HepG2 (cell line): Measurements from ENCODE around the gene CCT3. TPM values are rescaled to one million over a fixed set of nuclear protein-coding genes. Genes with fewer than 3 reads are reported as not detected.

Source experiments
- ATAC-seq: fragments of 200-7000 bp; cut with Tn5 transposase; 3 replicates; pipeline ENCODE4 v1.9.1; 2020; ENCODE audit warnings: mild to moderate bottlenecking, moderate library complexity
- BruUV-seq: library from RNA; stranded (reverse); fragments of 400-500 nt; replicated peaks from 2 replicates; lab custom pipeline; 2021; lab: Mats Ljungman, UMichigan
- CTCF ChIA-PET: fragments of 300-600 bp; formaldehyde crosslinking; extraction: SDS; loops from one replicate; lab custom pipeline; 2021; ENCODE audit warnings: low total read pairs, inconsistent platforms, low intra/inter-chr PET ratio; lab: Yijun Ruan, JAX
- POLR2A ChIA-PET: fragments of 350-600 bp; sonication (Branson Sonifier 250); formaldehyde crosslinking; loops from one replicate; lab custom pipeline; 2020; ENCODE audit warnings: antibody characterized with exemption, inconsistent platforms; lab: Yijun Ruan, JAX
- DNase-seq: peaks from one replicate; pipeline ENCODE4 v3.0.0-alpha.2; 2015; ENCODE audit warnings: low spot score
- FAIRE-seq: peaks from 3 replicates; lab custom pipeline; 2011; peaks lifted over from hg19 to GRCh38; lab: Jason Lieb, UNC
- H2AFZ ChIP-seq: one replicate; pipeline ENCODE4 v1.6.1; 2011; ENCODE audit warnings: low read length, inconsistent platforms
- H3K27ac ChIP-seq: fragments of 300-600 bp; 3 replicates; pipeline ENCODE4 v1.8.0; 2011; ENCODE audit warnings: mixed run types, mild to moderate bottlenecking, mixed read lengths, low read length, inconsistent platforms; ENCODE audit not compliant: insufficient read depth; ENCODE audit errors: extremely low read length
- H3K27me3 ChIP-seq, 2 experiments: fragments of 200-600 bp in 1 of 2; 2 replicates in 1 of 2; 3 replicates in 1 of 2; pipeline versions ENCODE4 v1.6.0 to v1.8.0; 2011; ENCODE audit warnings: low read length in 2 of 2, mild to moderate bottlenecking in 2 of 2, moderate library complexity in 2 of 2, inconsistent platforms in 1 of 2; ENCODE audit not compliant: insufficient read depth in 2 of 2, control insufficient read depth in 1 of 2
- H3K36me3 ChIP-seq, 2 experiments: fragments of 200-600 bp in 1 of 2; replicated peaks in 1 of 2; 2 replicates in 1 of 2; 3 replicates in 1 of 2; pipeline versions ENCODE4 v1.5.1 to v1.8.0; 2011; ENCODE audit warnings: low read length in 2 of 2, inconsistent platforms in 1 of 2; ENCODE audit not compliant: insufficient read depth in 2 of 2, control insufficient read depth in 1 of 2
- H3K4me1 ChIP-seq: 2 replicates; pipeline ENCODE4 v1.5.1; 2012; ENCODE audit warnings: low read length, inconsistent platforms; ENCODE audit not compliant: insufficient read depth
- H3K4me2 ChIP-seq: 2 replicates; pipeline ENCODE4 v1.6.0; 2011; ENCODE audit warnings: low read depth, low read length, inconsistent platforms
- H3K4me3 ChIP-seq, 3 experiments: fragments of 200-600 bp in 1 of 3; sonication (generic), shearing (Covaris generic) in 1 of 3; replicated peaks in 1 of 3; 2 replicates each; pipeline ENCODE4 v1.5.1; 2011 to 2016; ENCODE audit warnings: low read length in 3 of 3, inconsistent platforms in 2 of 3, low read depth in 2 of 3, mild to moderate bottlenecking in 2 of 3, control low read depth in 1 of 3, mixed read lengths in 1 of 3; ENCODE audit not compliant: insufficient read depth in 1 of 3
- H3K79me2 ChIP-seq: one replicate; pipeline ENCODE4 v1.6.1; 2011; ENCODE audit warnings: low read length, inconsistent platforms; ENCODE audit not compliant: insufficient read depth
- H3K9ac ChIP-seq: 2 replicates; pipeline ENCODE4 v1.6.0; 2011; ENCODE audit warnings: mild to moderate bottlenecking, low read depth, low read length, inconsistent platforms; ENCODE audit not compliant: insufficient read depth
- H3K9me3 ChIP-seq: 2 replicates; pipeline ENCODE4 v1.5.1; 2012; ENCODE audit warnings: mild to moderate bottlenecking, low read length
- H4K20me1 ChIP-seq: 2 replicates; pipeline ENCODE4 v1.6.0; 2011; ENCODE audit warnings: inconsistent platforms, mild to moderate bottlenecking, low read length, moderate library complexity; ENCODE audit not compliant: insufficient read depth
- ARNT ChIP-seq: fragments of 450-650 bp; IDR thresholded peaks from 2 replicates; pipeline ENCODE4 v1.6.1; 2017
- ELF3 ChIP-seq: IDR thresholded peaks from 2 replicates; pipeline ENCODE4 v1.6.1; 2016; ENCODE audit warnings: missing genetic modification reagents, missing compliant biosample characterization
- HDAC2 ChIP-seq: sonication (generic); formaldehyde crosslinking; IDR thresholded peaks from 2 replicates; pipeline ENCODE4 v1.4.0; 2020; ENCODE audit warnings: missing genetic modification reagents
- MAFG ChIP-seq: sonication (generic); formaldehyde crosslinking; IDR thresholded peaks from 2 replicates; pipeline ENCODE4 v1.5.1; 2020; ENCODE audit warnings: mild to moderate bottlenecking, missing genetic modification reagents
- POLR2AphosphoS2 ChIP-seq: IDR thresholded peaks from 2 replicates; pipeline ENCODE4 v1.6.1; 2011; ENCODE audit warnings: low read depth, low read length, improper control_type of control experiment
- RBM22 ChIP-seq: fragments of 200-400 bp; formaldehyde crosslinking; optimal IDR thresholded peaks from 2 replicates; pipeline ENCODE3; 2017; ENCODE audit warnings: mild to moderate bottlenecking, low read length, moderate library complexity
- RXRB ChIP-seq: IDR thresholded peaks from 2 replicates; pipeline ENCODE4 v1.6.1; 2016; ENCODE audit warnings: borderline replicate concordance, missing genetic modification reagents, missing compliant biosample characterization
- SALL2 ChIP-seq: sonication (generic); formaldehyde crosslinking; IDR thresholded peaks from 2 replicates; pipeline ENCODE4 v1.8.1; 2023; ENCODE audit warnings: mild to moderate bottlenecking, missing genetic modification reagents, inconsistent platforms
- TAF1 ChIP-seq: sonication (generic); formaldehyde crosslinking; IDR thresholded peaks from 2 replicates; pipeline ENCODE4 v1.4.0; 2020; ENCODE audit warnings: missing genetic modification reagents
- XRCC5 ChIP-seq: fragments of 200-400 bp; formaldehyde crosslinking; optimal IDR thresholded peaks from 2 replicates; pipeline ENCODE3; 2017; ENCODE audit warnings: mild to moderate bottlenecking, low read length
- ZNF44 ChIP-seq: sonication (generic); formaldehyde crosslinking; IDR thresholded peaks from 2 replicates; pipeline ENCODE4 v1.5.1; 2020; ENCODE audit warnings: mild to moderate bottlenecking, missing genetic modification reagents
- ZSCAN20 ChIP-seq: sonication (generic); formaldehyde crosslinking; IDR thresholded peaks from 2 replicates; pipeline ENCODE4 v1.4.0; 2020; ENCODE audit warnings: missing genetic modification reagents, mild to moderate bottlenecking, borderline replicate concordance
- WGBS: methylation state at CpG from one replicate; pipeline ENCODE4 v1.1.6; 2017; ENCODE audit warnings: low lambda C conversion rate; 5-methylcytosine and 5-hydroxymethylcytosine counted together
- in situ Hi-C: cut with HindIII; loops from 2 replicates; pipeline ENCODE4 v1.10.0; 2017; ENCODE audit warnings: low pct_unique_long_range_greater_than_20kb; ENCODE audit not compliant: extremely low pct_ligation_motif_present
- intact Hi-C: fragments of 100-400 bp; cut with micrococcal nuclease; formaldehyde crosslinking; loops from one replicate; pipeline ENCODE4 v1.10.0; 2022; ENCODE audit not compliant: unreplicated experiment
- polyA plus RNA-seq, 8 experiments: library from polyadenylated mRNA; depleted of rRNA in 3 of 8; stranded (reverse) in 7 of 8; unstranded in 1 of 8; fragments of >200 nt; fragmentation: Illumina TruSeq in 4 of 8; extraction: Trizol in 4 of 8; gene quantifications; 2 replicates each; pipeline versions ENCODE4 v1.2.1 to v1.2.3, GENCODE V29; 2011 to 2016; ENCODE audit warnings: low read depth in 4 of 8, missing spikeins in 1 of 8, mixed read lengths in 1 of 8; ENCODE audit not compliant: insufficient read depth in 1 of 8
- total RNA-seq, 5 experiments: library from RNA; depleted of rRNA; stranded (reverse); fragments of >200 nt; fragmentation: Illumina TruSeq; extraction: Trizol; gene quantifications; 2 replicates each; pipeline ENCODE4 v1.2.3, GENCODE V29; 2016; ENCODE audit warnings: low read depth in 1 of 5
- TF ChIP-seq, protein P1 (sequence below): sonication (generic); formaldehyde crosslinking; IDR thresholded peaks from 2 replicates; pipeline ENCODE4 v1.5.1; 2020; ENCODE audit warnings: missing genetic modification reagents, mild to moderate bottlenecking, borderline replicate concordance
- TF ChIP-seq, protein P2 (sequence below): sonication (generic); formaldehyde crosslinking; IDR thresholded peaks from 2 replicates; pipeline ENCODE4 v1.4.0; 2020; ENCODE audit warnings: missing genetic modification reagents
- TF ChIP-seq, protein P3 (sequence below): IDR thresholded peaks from 2 replicates; pipeline ENCODE4 v1.6.1; 2016; ENCODE audit warnings: mild to moderate bottlenecking

The CCT3 gene
- total and polyA plus RNA-seq, 2 of the 13 experiments (the other 11 are each of a cell fraction or from before 2014, with no cell fraction given), result 319 to 615 TPM

DNA sequence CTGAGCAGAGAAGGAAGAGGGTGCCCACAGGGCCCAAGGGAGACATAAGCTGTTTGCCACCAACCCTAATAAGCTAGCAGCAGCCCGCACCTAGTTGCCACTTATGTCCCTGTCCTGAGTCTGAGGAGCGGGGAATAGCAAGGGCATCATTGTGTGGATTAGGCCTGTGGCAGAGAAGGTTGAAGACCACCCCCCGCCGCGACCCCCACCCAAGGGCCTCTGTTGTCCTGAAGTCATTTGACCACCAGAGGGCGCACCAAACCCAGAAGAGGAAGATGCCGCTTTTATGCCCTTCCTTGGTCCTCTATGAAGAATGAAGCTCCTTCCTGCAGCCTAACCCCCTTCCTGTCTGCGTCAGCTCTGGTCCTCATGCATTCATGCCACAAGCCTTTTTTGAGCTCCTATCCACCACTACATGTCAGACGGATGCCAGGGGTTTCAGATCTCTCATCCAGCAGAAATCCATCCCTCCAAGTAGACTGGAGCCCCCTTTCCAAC lies 47.5 kb upstream of the CCT3 start:
- peak; percentile 55 for DNase-seq
- Histone ChIP-seq H3K27ac (no peak overlapping the region), H4K20me1 (no peaks in the 10 kb centered on the region; the same call in 1 of the 2 replicates), H3K4me1 (peaks cover 32% of the 10 kb centered on the region), H3K79me2 (no peaks in the 10 kb centered on the region), H3K4me3 (no peak overlapping the region), H3K36me3 (peaks cover 19 to 37% of the 10 kb centered on the region in 2 experiments), H3K9ac (no peak overlapping the region), H2AFZ (no peak overlapping the region), H3K27me3 (peaks cover 4 to 16% of the 10 kb centered on the region in 2 experiments; a peak in 3 of 5 replicates), H3K9me3 (no peaks in the 10 kb centered on the region), H3K4me2 (no peak overlapping the region)
- BruUV-seq, result no TSS peak
- no peak for FAIRE-seq
- 67% methylated on average over 6 of the region's 9 CpGs for WGBS
- ChIA-PET CTCF (interaction anchor here (1.1 to 5.4 kb wide), 4 partner anchors 29 to 94 kb away, joined by 3 to 76 read pairs (median 6); no protein-coding TSS in a partner anchor), POLR2A (interaction anchor here (1.3 to 12.6 kb wide), 10 partner anchors 9 to 116 kb away, joined by 3 to 189 read pairs (median 8); partner anchors contain the start of genes RHBG and SMG5)
- in situ Hi-C loops, result loop anchor here (5.0 kb wide), 1 partner anchor 52 kb away; no protein-coding TSS in a partner anchor
- intact Hi-C loops, result loop anchor here (1.0 kb wide), 1 partner anchor 59 kb away; no protein-coding TSS in a partner anchor
- no peak for ATAC-seq
- TF ChIP-seq RXRB (CRISPR knock-in tag) (no peak), SALL2 (CRISPR knock-in tag) (0 out of 2 replicates have a peak, but pooled peaks have one; percentile 30), HDAC2 (CRISPR knock-in tag) (no peak), POLR2AphosphoS2 (peak; percentile 32; the same call in 1 of the 2 replicates), MAFG (CRISPR knock-in tag) (no peak), ZSCAN20 (no peak), XRCC5 (peak; percentile 35), TAF1 (CRISPR knock-in tag) (no peak), ELF3 (CRISPR knock-in tag) (0 out of 2 replicates have a peak, but pooled peaks have one; percentile 15), ZNF44 (CRISPR knock-in tag) (no peak), ARNT (no peak), RBM22 (peak; percentile 10)
- TF ChIP-seq, protein P1, sequence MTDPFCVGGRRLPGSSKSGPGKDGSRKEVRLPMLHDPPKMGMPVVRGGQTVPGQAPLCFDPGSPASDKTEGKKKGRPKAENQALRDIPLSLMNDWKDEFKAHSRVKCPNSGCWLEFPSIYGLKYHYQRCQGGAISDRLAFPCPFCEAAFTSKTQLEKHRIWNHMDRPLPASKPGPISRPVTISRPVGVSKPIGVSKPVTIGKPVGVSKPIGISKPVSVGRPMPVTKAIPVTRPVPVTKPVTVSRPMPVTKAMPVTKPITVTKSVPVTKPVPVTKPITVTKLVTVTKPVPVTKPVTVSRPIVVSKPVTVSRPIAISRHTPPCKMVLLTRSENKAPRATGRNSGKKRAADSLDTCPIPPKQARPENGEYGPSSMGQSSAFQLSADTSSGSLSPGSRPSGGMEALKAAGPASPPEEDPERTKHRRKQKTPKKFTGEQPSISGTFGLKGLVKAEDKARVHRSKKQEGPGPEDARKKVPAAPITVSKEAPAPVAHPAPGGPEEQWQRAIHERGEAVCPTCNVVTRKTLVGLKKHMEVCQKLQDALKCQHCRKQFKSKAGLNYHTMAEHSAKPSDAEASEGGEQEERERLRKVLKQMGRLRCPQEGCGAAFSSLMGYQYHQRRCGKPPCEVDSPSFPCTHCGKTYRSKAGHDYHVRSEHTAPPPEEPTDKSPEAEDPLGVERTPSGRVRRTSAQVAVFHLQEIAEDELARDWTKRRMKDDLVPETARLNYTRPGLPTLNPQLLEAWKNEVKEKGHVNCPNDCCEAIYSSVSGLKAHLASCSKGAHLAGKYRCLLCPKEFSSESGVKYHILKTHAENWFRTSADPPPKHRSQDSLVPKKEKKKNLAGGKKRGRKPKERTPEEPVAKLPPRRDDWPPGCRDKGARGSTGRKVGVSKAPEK (CRISPR knock-in tag), result no peak
- TF ChIP-seq, protein P2, sequence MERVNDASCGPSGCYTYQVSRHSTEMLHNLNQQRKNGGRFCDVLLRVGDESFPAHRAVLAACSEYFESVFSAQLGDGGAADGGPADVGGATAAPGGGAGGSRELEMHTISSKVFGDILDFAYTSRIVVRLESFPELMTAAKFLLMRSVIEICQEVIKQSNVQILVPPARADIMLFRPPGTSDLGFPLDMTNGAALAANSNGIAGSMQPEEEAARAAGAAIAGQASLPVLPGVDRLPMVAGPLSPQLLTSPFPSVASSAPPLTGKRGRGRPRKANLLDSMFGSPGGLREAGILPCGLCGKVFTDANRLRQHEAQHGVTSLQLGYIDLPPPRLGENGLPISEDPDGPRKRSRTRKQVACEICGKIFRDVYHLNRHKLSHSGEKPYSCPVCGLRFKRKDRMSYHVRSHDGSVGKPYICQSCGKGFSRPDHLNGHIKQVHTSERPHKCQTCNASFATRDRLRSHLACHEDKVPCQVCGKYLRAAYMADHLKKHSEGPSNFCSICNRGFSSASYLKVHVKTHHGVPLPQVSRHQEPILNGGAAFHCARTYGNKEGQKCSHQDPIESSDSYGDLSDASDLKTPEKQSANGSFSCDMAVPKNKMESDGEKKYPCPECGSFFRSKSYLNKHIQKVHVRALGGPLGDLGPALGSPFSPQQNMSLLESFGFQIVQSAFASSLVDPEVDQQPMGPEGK (CRISPR knock-in tag), result peak; percentile 54
- TF ChIP-seq, protein P3, sequence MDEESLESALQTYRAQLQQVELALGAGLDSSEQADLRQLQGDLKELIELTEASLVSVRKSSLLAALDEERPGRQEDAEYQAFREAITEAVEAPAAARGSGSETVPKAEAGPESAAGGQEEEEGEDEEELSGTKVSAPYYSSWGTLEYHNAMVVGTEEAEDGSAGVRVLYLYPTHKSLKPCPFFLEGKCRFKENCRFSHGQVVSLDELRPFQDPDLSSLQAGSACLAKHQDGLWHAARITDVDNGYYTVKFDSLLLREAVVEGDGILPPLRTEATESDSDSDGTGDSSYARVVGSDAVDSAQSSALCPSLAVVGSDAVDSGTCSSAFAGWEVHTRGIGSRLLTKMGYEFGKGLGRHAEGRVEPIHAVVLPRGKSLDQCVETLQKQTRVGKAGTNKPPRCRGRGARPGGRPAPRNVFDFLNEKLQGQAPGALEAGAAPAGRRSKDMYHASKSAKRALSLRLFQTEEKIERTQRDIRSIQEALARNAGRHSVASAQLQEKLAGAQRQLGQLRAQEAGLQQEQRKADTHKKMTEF (CRISPR knock-in tag), result no peak
